HepG2 (cell line): Measurements from ENCODE around the gene RAB40C. TPM values are rescaled to one million over a fixed set of nuclear protein-coding genes. Genes with fewer than 3 reads are reported as not detected.

Experiments
- CREB3 ChIP-seq: sonication (generic); formaldehyde crosslinking; IDR thresholded peaks from 2 replicates; pipeline ENCODE4 v1.5.0; 2020; ENCODE audit warnings: missing genetic modification reagents
- GATAD1 ChIP-seq: IDR thresholded peaks from 2 replicates; pipeline ENCODE4 v1.6.1; 2016; ENCODE audit warnings: missing genetic modification reagents, missing compliant biosample characterization
- MAFF ChIP-seq: IDR thresholded peaks from 2 replicates; pipeline ENCODE4 v1.6.1; 2011; ENCODE audit warnings: low read depth, low read length, improper control_type of control experiment
- NFRKB ChIP-seq: fragments of 450-650 bp; IDR thresholded peaks from 2 replicates; pipeline ENCODE4 v1.6.1; 2017
- PRDM10 ChIP-seq: sonication (generic); formaldehyde crosslinking; IDR thresholded peaks from 2 replicates; pipeline ENCODE4 v1.4.0; 2020; ENCODE audit warnings: low read depth, missing genetic modification reagents
- RBFOX2 ChIP-seq: fragments of 200-400 bp; formaldehyde crosslinking; IDR thresholded peaks from 2 replicates; pipeline ENCODE4 v1.6.1; 2017; ENCODE audit warnings: low read depth, mild to moderate bottlenecking, low read length
- UBTF ChIP-seq: sonication (generic); formaldehyde crosslinking; IDR thresholded peaks from 2 replicates; pipeline ENCODE4 v1.4.0; 2020; ENCODE audit warnings: mild to moderate bottlenecking, missing genetic modification reagents
- ZBTB20 ChIP-seq: sonication (generic); formaldehyde crosslinking; IDR thresholded peaks from 2 replicates; pipeline ENCODE4 v1.8.1; 2023; ENCODE audit warnings: missing genetic modification reagents, low read depth, mild to moderate bottlenecking, borderline replicate concordance
- ZBTB34 ChIP-seq: sonication (generic); formaldehyde crosslinking; IDR thresholded peaks from 2 replicates; pipeline ENCODE4 v1.8.0; 2022; ENCODE audit warnings: mild to moderate bottlenecking, missing genetic modification reagents
- ZHX2 ChIP-seq, 2 experiments: sonication (generic) in 1 of 2; formaldehyde crosslinking in 1 of 2; IDR thresholded peaks; 2 replicates each; pipeline versions ENCODE4 v1.6.1 to v1.9.0; 2014 to 2022; ENCODE audit warnings: antibody characterized with exemption in 1 of 2, borderline replicate concordance in 1 of 2, inconsistent platforms in 1 of 2, low read depth in 1 of 2, missing genetic modification reagents in 1 of 2
- ZNF331 ChIP-seq: sonication (generic); formaldehyde crosslinking; IDR thresholded peaks from 2 replicates; pipeline ENCODE4 v1.4.0; 2020; ENCODE audit warnings: missing genetic modification reagents
- polyA plus RNA-seq, 8 experiments: library from polyadenylated mRNA; depleted of rRNA in 3 of 8; stranded (reverse) in 7 of 8; unstranded in 1 of 8; fragments of >200 nt; fragmentation: Illumina TruSeq in 4 of 8; extraction: Trizol in 4 of 8; gene quantifications; 2 replicates each; pipeline versions ENCODE4 v1.2.1 to v1.2.3, GENCODE V29; 2011 to 2016; ENCODE audit warnings: low read depth in 4 of 8, missing spikeins in 1 of 8, mixed read lengths in 1 of 8; ENCODE audit not compliant: insufficient read depth in 1 of 8
- total RNA-seq, 5 experiments: library from RNA; depleted of rRNA; stranded (reverse); fragments of >200 nt; fragmentation: Illumina TruSeq; extraction: Trizol; gene quantifications; 2 replicates each; pipeline ENCODE4 v1.2.3, GENCODE V29; 2016; ENCODE audit warnings: low read depth in 1 of 5

RAB40C gene
- total and polyA plus RNA-seq, 2 of the 13 experiments (the other 11 are each of a cell fraction or from before 2014, with no cell fraction given) = 7.7 to 11.5 TPM

GRCh38 chr16:569445-570254, 20.2 kb upstream of the RAB40C start, which contains the start of gene PIGQ (continued):
- TF ChIP-seq ZHX2 (IDR thresholded peaks at IDR 0.05; ENCODE audit: low read depth) = no peak
- no peak for TF ChIP-seq ZHX2 (CRISPR knock-in tag; IDR thresholded peaks at IDR 0.05; ENCODE audit: borderline replicate concordance)
- TF ChIP-seq GATAD1 (CRISPR knock-in tag) = peak; percentile 56
- TF ChIP-seq PRDM10 = no peak
- 0 out of 2 replicates have a peak, but pooled peaks have one; percentile 21 for TF ChIP-seq ZNF331
- no peak for TF ChIP-seq ZBTB34 (CRISPR knock-in tag)
- TF ChIP-seq NFRKB = no peak
- TF ChIP-seq MAFF = no peak
- no peak for TF ChIP-seq ZBTB20 (CRISPR knock-in tag)
- no peak for TF ChIP-seq UBTF (CRISPR knock-in tag)
- TF ChIP-seq CREB3 (CRISPR knock-in tag) = no peak
- TF ChIP-seq RBFOX2 = peak; percentile 55
